Stomach (tissue), 9 donors: ENCODE results near the gene GALK2. TPM values are rescaled to one million over a fixed set of nuclear protein-coding genes. Genes with fewer than 3 reads are reported as not detected.

ENCODE experiments used
- DNase-seq, 2 donors: peaks; one replicate each; pipeline versions ENCODE4 v3.0.0 to v3.0.0-alpha.2; 2013 to 2019
- H3K27ac ChIP-seq, 5 donors: fragments of 200-600 bp in 4 of 5; sonication (generic) in 4 of 5; one replicate each; pipeline ENCODE4 v1.5.1; 2013 to 2019; ENCODE audit warnings: mild to moderate bottlenecking in 1 of 5, moderate library complexity in 1 of 5
- H3K27me3 ChIP-seq, 3 donors: fragments of 200-600 bp; sonication (generic); one replicate each; pipeline ENCODE4 v1.5.1; 2017 to 2019; ENCODE audit warnings: mixed run types in 1 of 3
- H3K36me3 ChIP-seq, 4 donors: fragments of 200-600 bp; sonication (generic); 1 replicate in 3 of 4; 2 replicates in 1 of 4; pipeline ENCODE4 v1.5.1; 2016 to 2019
- H3K4me1 ChIP-seq, 4 donors: fragments of 200-600 bp; sonication (generic); one replicate each; pipeline ENCODE4 v1.5.1; 2016 to 2019
- H3K4me3 ChIP-seq, 4 donors: fragments of 200-600 bp; sonication (generic) in 3 of 4; one replicate each; pipeline ENCODE4 v1.5.1; 2016 to 2019; ENCODE audit warnings: mild to moderate bottlenecking in 1 of 4
- H3K9me3 ChIP-seq, 4 donors: fragments of 200-600 bp; sonication (generic); one replicate each; pipeline ENCODE4 v1.5.1; 2016 to 2019
- EP300 ChIP-seq: sonication (generic); formaldehyde crosslinking; IDR thresholded peaks from one replicate; pipeline ENCODE4 v1.6.1; 2017; ENCODE audit warnings: antibody characterized with exemption
- POLR2A ChIP-seq, 4 donors: fragments of 450-650 bp; IDR thresholded peaks; one replicate each; pipeline ENCODE4 v1.6.1; 2016; ENCODE audit warnings: antibody characterized with exemption in 4 of 4, control low read depth in 2 of 4, mild to moderate bottlenecking in 1 of 4, moderate library complexity in 1 of 4
- POLR2AphosphoS5 ChIP-seq, 3 donors: sonication (generic); formaldehyde crosslinking; IDR thresholded peaks; one replicate each; pipeline ENCODE4 v1.6.1; 2016; ENCODE audit warnings: antibody characterized with exemption in 3 of 3
- WGBS, 5 donors: extraction: QIAGEN DNeasy Blood & Tissue Kit in 3 of 5; methylation state at CpG; one replicate each; pipeline versions ENCODE4 v1.1.5 to v1.1.7; 2013 to 2018; 5-methylcytosine and 5-hydroxymethylcytosine counted together
- intact Hi-C: fragments of 100-400 bp; cut with DNase I; formaldehyde crosslinking; loops from one replicate; pipeline ENCODE4 v1.15.1; 2023; ENCODE audit warnings: low total_unique reads
- polyA plus RNA-seq, 3 donors: library from polyadenylated mRNA; stranded (reverse); fragments of 200-250 nt; gene quantifications; one replicate each; pipeline ENCODE4 v1.2.3, GENCODE V29; 2013
- total RNA-seq, 5 donors: library from RNA; depleted of rRNA; stranded (reverse); fragments of >200 nt; gene quantifications; one replicate each; pipeline versions ENCODE4 v1.1.0 to v1.2.3, GENCODE V29; 2014 to 2016
- TF ChIP-seq, protein P1 (sequence below), 7 experiments: fragments of 450-650 bp in 4 of 7; fragments of 200-600 bp in 3 of 7; sonication (generic) in 3 of 7; IDR thresholded peaks; one replicate each; pipeline ENCODE4 v1.5.1; 2016 to 2019; ENCODE audit warnings: antibody characterized with exemption in 7 of 7, control low read depth in 2 of 7, mild to moderate bottlenecking in 1 of 7
- donor health status: healthy with polysubstance abuse.
- donor health status: Bipolar disorder and iron deficiency.
- donor health status: healthy.

The GALK2 gene
- total and polyA plus RNA-seq, 8 donors = 9.6 to 149 (median 20.8) TPM

DNA sequence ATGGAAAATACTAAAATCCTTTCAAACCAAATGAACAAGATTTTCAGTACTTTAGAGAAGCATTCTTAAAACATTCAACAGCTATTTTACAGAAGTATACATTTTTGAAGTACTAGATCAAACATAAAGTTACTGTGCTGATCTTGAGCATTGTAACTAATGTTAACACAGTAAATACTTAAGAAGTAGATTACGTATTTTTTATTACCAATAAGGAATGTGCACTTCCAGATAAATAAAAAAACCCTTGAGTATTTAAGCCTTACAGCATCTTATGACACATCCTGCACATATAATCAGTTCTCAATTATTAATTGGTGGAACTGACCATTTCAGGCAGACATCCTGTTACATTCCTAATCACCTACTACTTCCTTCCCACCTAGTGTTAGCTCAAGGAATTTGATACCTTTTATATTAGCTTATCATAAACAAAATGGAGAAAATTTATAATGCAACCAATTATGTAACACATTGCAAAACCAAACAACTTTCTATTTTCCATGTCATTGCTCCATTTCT lies 47.4 kb upstream of the GALK2 start:
- Histone ChIP-seq H3K4me3 (no peak overlapping the region), H3K27me3 (no peaks in the 10 kb centered on the region), H3K27ac (no peak overlapping the region), H3K9me3 (no peaks in the 10 kb centered on the region), H3K36me3 (peaks cover 5 to 45% (median 39%) of the 10 kb centered on the region in 4 donors), H3K4me1 (no peaks in the 10 kb centered on the region)
- no peak for TF ChIP-seq EP300
- TF ChIP-seq, protein P1, sequence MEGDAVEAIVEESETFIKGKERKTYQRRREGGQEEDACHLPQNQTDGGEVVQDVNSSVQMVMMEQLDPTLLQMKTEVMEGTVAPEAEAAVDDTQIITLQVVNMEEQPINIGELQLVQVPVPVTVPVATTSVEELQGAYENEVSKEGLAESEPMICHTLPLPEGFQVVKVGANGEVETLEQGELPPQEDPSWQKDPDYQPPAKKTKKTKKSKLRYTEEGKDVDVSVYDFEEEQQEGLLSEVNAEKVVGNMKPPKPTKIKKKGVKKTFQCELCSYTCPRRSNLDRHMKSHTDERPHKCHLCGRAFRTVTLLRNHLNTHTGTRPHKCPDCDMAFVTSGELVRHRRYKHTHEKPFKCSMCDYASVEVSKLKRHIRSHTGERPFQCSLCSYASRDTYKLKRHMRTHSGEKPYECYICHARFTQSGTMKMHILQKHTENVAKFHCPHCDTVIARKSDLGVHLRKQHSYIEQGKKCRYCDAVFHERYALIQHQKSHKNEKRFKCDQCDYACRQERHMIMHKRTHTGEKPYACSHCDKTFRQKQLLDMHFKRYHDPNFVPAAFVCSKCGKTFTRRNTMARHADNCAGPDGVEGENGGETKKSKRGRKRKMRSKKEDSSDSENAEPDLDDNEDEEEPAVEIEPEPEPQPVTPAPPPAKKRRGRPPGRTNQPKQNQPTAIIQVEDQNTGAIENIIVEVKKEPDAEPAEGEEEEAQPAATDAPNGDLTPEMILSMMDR (IDR thresholded peaks at IDR 0.05) = no peak
- TF ChIP-seq POLR2AphosphoS5 (IDR thresholded peaks at IDR 0.05) = no peak
- TF ChIP-seq POLR2A (IDR thresholded peaks at IDR 0.05) = no peak
- intact Hi-C loops = no loop called here
- WGBS, 5 donors = 33 to 65% (median 58%) methylated on average over 1 of the region's 1 CpG
- DNase-seq = no peak

DNA sequence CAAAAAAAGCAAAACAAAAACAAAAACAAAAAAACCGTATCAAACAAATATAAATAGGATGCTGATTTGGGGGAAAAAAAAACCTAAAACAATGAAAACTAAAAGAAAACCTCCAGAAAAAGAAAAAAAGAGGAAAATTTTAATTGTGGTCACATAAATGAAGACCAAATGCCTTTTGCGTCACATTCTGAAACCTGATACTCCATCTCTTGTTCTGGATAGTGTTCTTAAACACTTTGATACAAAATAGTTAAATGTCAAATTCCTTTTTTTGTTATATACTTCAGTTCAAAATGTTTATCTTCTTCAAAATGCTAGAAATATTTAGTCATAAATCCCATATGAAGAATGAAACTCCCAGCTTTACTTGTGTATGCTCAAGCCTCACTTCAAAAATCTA lies 45.7 kb upstream of the GALK2 start:
- TF ChIP-seq POLR2AphosphoS5 (IDR thresholded peaks at IDR 0.05) (no peak), POLR2A (IDR thresholded peaks at IDR 0.05) (no peak), EP300 (no peak)
- TF ChIP-seq, protein P1 (IDR thresholded peaks at IDR 0.05) = no peak
- H3K4me3 ChIP-seq = no peak overlapping the region
- DNase-seq = no peak
- H3K27me3 ChIP-seq = no peaks in the 10 kb centered on the region
- no peaks in the 10 kb centered on the region for H3K9me3 ChIP-seq
- no peak overlapping the region for H3K27ac ChIP-seq
- intact Hi-C loops = no loop called here
- WGBS, 5 donors = 67 to 92% (median 87%) methylated on average over 2 of the region's 2 CpGs
- H3K36me3 ChIP-seq = peaks cover 19 to 58% (median 56%) of the 10 kb centered on the region in 4 donors
- H3K4me1 ChIP-seq = no peaks in the 10 kb centered on the region

GRCh38 chr15:49131403-49131802 lies 38.6 kb upstream of the GALK2 start:
- Histone ChIP-seq H3K27ac (no peak overlapping the region), H3K9me3 (no peaks in the 10 kb centered on the region), H3K27me3 (no peaks in the 10 kb centered on the region), H3K4me1 (peaks cover 0 to 13% (median 0%) of the 10 kb centered on the region in 4 donors), H3K36me3 (peaks cover 53 to 100% (median 97%) of the 10 kb centered on the region in 4 donors), H3K4me3 (no peak overlapping the region)
- TF ChIP-seq, protein P1 (IDR thresholded peaks at IDR 0.05) = no peak
- intact Hi-C loops = no loop called here
- no peak for DNase-seq
- 79 to 92% (median 90%) methylated on average over 3 of the region's 3 CpGs for WGBS, 5 donors

DNA sequence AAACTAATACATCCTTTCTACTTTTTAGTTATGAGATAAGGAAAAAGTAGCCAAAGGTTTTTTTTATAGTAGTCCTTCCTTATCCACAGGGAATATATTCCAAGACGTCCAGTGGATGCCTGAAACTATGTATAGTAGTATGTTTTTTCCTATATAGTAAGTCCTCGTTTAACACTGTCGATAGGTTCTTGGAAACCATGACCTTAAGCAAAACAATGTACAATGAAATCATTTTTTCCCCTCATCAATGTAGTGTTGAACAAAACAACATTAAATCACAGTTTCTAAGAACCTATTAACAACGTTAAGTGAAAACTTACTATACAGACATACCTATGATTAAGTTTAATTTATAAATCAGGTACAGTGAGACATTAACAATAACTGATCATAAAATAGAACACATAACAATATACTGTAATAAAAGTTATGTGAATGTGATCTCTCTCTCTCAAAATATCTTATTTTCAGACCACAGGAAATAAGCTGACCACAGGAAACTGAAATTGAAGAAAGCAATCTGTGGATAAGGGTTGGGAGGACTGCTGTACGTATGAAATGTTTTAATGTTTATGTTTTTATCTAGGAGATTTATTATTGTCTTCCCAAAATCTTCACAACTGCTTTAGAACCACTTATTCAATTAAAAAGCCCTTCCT lies 35.2 kb upstream of the GALK2 start:
- no peak for DNase-seq
- Histone ChIP-seq H3K4me1 (peaks cover 0 to 19% (median 0%) of the 10 kb centered on the region in 4 donors), H3K4me3 (no peak overlapping the region), H3K36me3 (peaks cover 38 to 100% (median 96%) of the 10 kb centered on the region in 4 donors), H3K27me3 (no peaks in the 10 kb centered on the region), H3K9me3 (no peaks in the 10 kb centered on the region), H3K27ac (no peak overlapping the region)
- intact Hi-C loops = no loop called here
- WGBS, 5 donors = 74 to 80% (median 77%) methylated on average over 5 of the region's 5 CpGs
- TF ChIP-seq POLR2AphosphoS5 (IDR thresholded peaks at IDR 0.05) (no peak), POLR2A (IDR thresholded peaks at IDR 0.05) (no peak), EP300 (no peak)
- TF ChIP-seq, protein P1 (IDR thresholded peaks at IDR 0.05) = no peak
